Glutamatergic neuron (in vitro differentiated cells): ENCODE measurements around the gene CDK5RAP1. TPM values are rescaled to one million over a fixed set of nuclear protein-coding genes. Genes with fewer than 3 reads are reported as not detected.

Source experiments
- DNase-seq: peaks from one replicate; pipeline ENCODE4 v3.0.0; 2022
- H3K27ac Mint-ChIP-seq: one replicate; pipeline ENCODE4 v1.8.0; 2020; ENCODE audit warnings: mild to moderate bottlenecking, mixed read lengths, inconsistent platforms; ENCODE audit not compliant: unreplicated experiment
- H3K27me3 Mint-ChIP-seq: one replicate; pipeline ENCODE4 v1.8.0; 2020; ENCODE audit warnings: mild to moderate bottlenecking, moderate library complexity, mixed read lengths, inconsistent platforms; ENCODE audit not compliant: unreplicated experiment
- H3K36me3 Mint-ChIP-seq: one replicate; pipeline ENCODE4 v1.8.0; 2020; ENCODE audit warnings: mild to moderate bottlenecking, mixed read lengths, inconsistent platforms; ENCODE audit not compliant: unreplicated experiment
- H3K4me1 Mint-ChIP-seq: one replicate; pipeline ENCODE4 v1.8.0; 2020; ENCODE audit warnings: mild to moderate bottlenecking, low read depth, mixed read lengths, inconsistent platforms; ENCODE audit not compliant: unreplicated experiment
- H3K4me3 Mint-ChIP-seq: one replicate; pipeline ENCODE4 v1.8.0; 2020; ENCODE audit warnings: mild to moderate bottlenecking, mixed read lengths, inconsistent platforms; ENCODE audit not compliant: unreplicated experiment
- H3K9me3 Mint-ChIP-seq: one replicate; pipeline ENCODE4 v1.8.0; 2020; ENCODE audit warnings: mild to moderate bottlenecking, moderate library complexity, mixed read lengths, inconsistent platforms; ENCODE audit not compliant: unreplicated experiment
- CTCF ChIP-seq: fragments of 200-600 bp; sonication (generic); IDR thresholded peaks from one replicate; pipeline ENCODE4 v1.5.0; 2021; ENCODE audit not compliant: partially characterized antibody, unreplicated experiment
- total RNA-seq: library from RNA; stranded (reverse); fragmentation: NEBNext Ultra II Directional; extraction: Animal tissue kit (Norgen Biotek cat#: 25700); gene quantifications from one replicate; pipeline ENCODE4 v1.2.1, GENCODE V29; 2021; ENCODE audit not compliant: unreplicated experiment

The CDK5RAP1 gene
- total RNA-seq, 1 donor from 2014 or later: 30.9 TPM

- peak; percentile 58 for TF ChIP-seq CTCF
- no peaks in the 10 kb centered on the region for H3K9me3 Mint-ChIP-seq
Measured at GRCh38 chr20:33415948-33416347, 14.6 kb upstream of the CDK5RAP1 start.

GRCh38 chr20:33412484-33412838 is 11.1 kb upstream of the CDK5RAP1 start:
- DNase-seq: no peak
- no peak for TF ChIP-seq CTCF
- H3K9me3 Mint-ChIP-seq: no peaks in the 10 kb centered on the region
- peaks cover 12% of the 10 kb centered on the region for H3K4me1 Mint-ChIP-seq
- H3K4me3 Mint-ChIP-seq: no peak overlapping the region
- no peak overlapping the region for H3K27ac Mint-ChIP-seq
- peaks cover 3% of the 10 kb centered on the region for H3K27me3 Mint-ChIP-seq
- H3K36me3 Mint-ChIP-seq: peaks cover 3% of the 10 kb centered on the region

More at GRCh38 chr20:33415948-33416347, 14.6 kb upstream of the CDK5RAP1 start:
- DNase-seq: peak; percentile 53
- H3K4me1 Mint-ChIP-seq: peaks cover 12% of the 10 kb centered on the region
- H3K4me3 Mint-ChIP-seq: no peak overlapping the region
- H3K27me3 Mint-ChIP-seq: peaks cover 3% of the 10 kb centered on the region
- H3K27ac Mint-ChIP-seq: no peak overlapping the region
- no peaks in the 10 kb centered on the region for H3K36me3 Mint-ChIP-seq

- Mint-ChIP-seq H3K9me3 (no peaks in the 10 kb centered on the region), H3K4me3 (peak overlapping the region; percentile 17), H3K27ac (no peak overlapping the region), H3K4me1 (peaks cover 12% of the 10 kb centered on the region), H3K36me3 (peaks cover 8% of the 10 kb centered on the region), H3K27me3 (peaks cover 3% of the 10 kb centered on the region)
- TF ChIP-seq CTCF: no peak
- no peak for DNase-seq
Measured at GRCh38 chr20:33411711-33412483, 10.6 kb upstream of the CDK5RAP1 start.

GRCh38 chr20:33411242-33411641 is 9.9 kb upstream of the CDK5RAP1 start:
- peaks cover 8% of the 10 kb centered on the region for H3K36me3 Mint-ChIP-seq
- H3K27ac Mint-ChIP-seq: no peak overlapping the region
- H3K9me3 Mint-ChIP-seq: no peaks in the 10 kb centered on the region
- peaks cover 12% of the 10 kb centered on the region for H3K4me1 Mint-ChIP-seq
- H3K27me3 Mint-ChIP-seq: peaks cover 3% of the 10 kb centered on the region
- H3K4me3 Mint-ChIP-seq: peak overlapping the region; percentile 17
- DNase-seq: no peak
- no peak for TF ChIP-seq CTCF

GRCh38 chr20:33410081-33410742 is 8.9 kb upstream of the CDK5RAP1 start:
- DNase-seq: no peak
- H3K36me3 Mint-ChIP-seq: peaks cover 8% of the 10 kb centered on the region
- no peak for TF ChIP-seq CTCF
- H3K4me1 Mint-ChIP-seq: peaks cover 12% of the 10 kb centered on the region
- no peak overlapping the region for H3K27ac Mint-ChIP-seq
- H3K27me3 Mint-ChIP-seq: peaks cover 3% of the 10 kb centered on the region
- no peak overlapping the region for H3K4me3 Mint-ChIP-seq
- H3K9me3 Mint-ChIP-seq: no peaks in the 10 kb centered on the region
